Neural cell (in vitro differentiated cells): ENCODE results near the gene PRRT1. TPM values are rescaled to one million over a fixed set of nuclear protein-coding genes. Genes with fewer than 3 reads are reported as not detected.

ENCODE experiments used
- H2AFZ ChIP-seq: fragments of 200-600, 300-800 bp; sonication (generic), shearing (Covaris generic); 2 replicates; pipeline ENCODE4 v1.6.0; 2014; ENCODE audit warnings: low read depth, mild to moderate bottlenecking, antibody characterized with exemption, low read length, moderate library complexity
- H3F3A ChIP-seq: fragments of 200-600 bp; shearing (Covaris generic); 2 replicates; pipeline ENCODE4 v1.6.1; 2016; ENCODE audit warnings: mild to moderate bottlenecking, moderate library complexity, mixed read lengths, antibody characterized with exemption, low read length; ENCODE audit not compliant: insufficient read depth, poor library complexity, severe bottlenecking
- H3K27ac ChIP-seq: fragments of 200-600, 300-800 bp; sonication (generic), shearing (Covaris generic); 2 replicates; pipeline ENCODE4 v1.5.1; 2014; ENCODE audit warnings: mild to moderate bottlenecking, low read length, moderate library complexity
- H3K27me3 ChIP-seq: fragments of 300-800, 200-600 bp; sonication (generic), shearing (Covaris generic); 2 replicates; pipeline ENCODE4 v1.6.0; 2014; ENCODE audit warnings: mild to moderate bottlenecking, low read depth, low read length, moderate library complexity; ENCODE audit not compliant: insufficient read depth
- H3K36me3 ChIP-seq: fragments of 300-800, 200-600 bp; sonication (generic), shearing (Covaris generic); 2 replicates; pipeline ENCODE4 v1.5.1; 2014; ENCODE audit warnings: mild to moderate bottlenecking, antibody characterized with exemption, low read length, moderate library complexity; ENCODE audit not compliant: insufficient read depth
- H3K4me2 ChIP-seq: fragments of 300-800, 200-600 bp; sonication (generic), shearing (Covaris generic); 2 replicates; pipeline ENCODE4 v1.6.0; 2014; ENCODE audit warnings: mild to moderate bottlenecking, low read length
- H3K4me3 ChIP-seq: fragments of 300-800, 200-600 bp; sonication (generic), shearing (Covaris generic); 2 replicates; pipeline ENCODE4 v1.5.1; 2014; ENCODE audit warnings: mild to moderate bottlenecking, low read length, moderate library complexity
- H3K79me2 ChIP-seq: fragments of 200-600 bp; shearing (Covaris generic); replicated peaks from 2 replicates; pipeline ENCODE4 v1.6.0; 2014; ENCODE audit warnings: mild to moderate bottlenecking, low read length, moderate library complexity; ENCODE audit not compliant: insufficient read depth
- H3K9ac ChIP-seq: fragments of 300-800, 200-600 bp; sonication (generic), shearing (Covaris generic); 2 replicates; pipeline ENCODE4 v1.6.1; 2016; ENCODE audit warnings: mild to moderate bottlenecking, low read length, mixed read lengths
- H3K9me2 ChIP-seq: fragments of 200-600 bp; shearing (Covaris generic); 2 replicates; pipeline ENCODE4 v1.6.1; 2016; ENCODE audit warnings: mild to moderate bottlenecking, low read length, mixed read lengths; ENCODE audit not compliant: insufficient read depth
- H3K9me3 ChIP-seq: fragments of 200-600, 300-800 bp; sonication (generic), shearing (Covaris generic); 2 replicates; pipeline ENCODE4 v1.6.1; 2016; ENCODE audit warnings: mild to moderate bottlenecking, mixed run types, low read length, moderate library complexity, mixed read lengths
- H4K20me1 ChIP-seq: fragments of 200-600 bp; shearing (Covaris generic); 2 replicates; pipeline ENCODE4 v1.6.1; 2016; ENCODE audit warnings: mild to moderate bottlenecking, mixed run types; ENCODE audit not compliant: insufficient read depth
- EP300 ChIP-seq: fragments of 450-650 bp; conservative IDR thresholded peaks from 2 replicates; pipeline ENCODE4 v1.6.1; 2014; ENCODE audit warnings: antibody characterized with exemption, mild to moderate bottlenecking, moderate library complexity; ENCODE audit not compliant: poor library complexity, severe bottlenecking
- EZH2 ChIP-seq: fragments of 200-600, 300-800 bp; shearing (Covaris generic), sonication (generic); IDR thresholded peaks from 2 replicates; pipeline ENCODE4 v1.6.1; 2014; ENCODE audit warnings: antibody characterized with exemption, low read length, borderline replicate concordance, mild to moderate bottlenecking; ENCODE audit not compliant: insufficient read depth, poor library complexity, severe bottlenecking
- MXI1 ChIP-seq: fragments of 450-650 bp; conservative IDR thresholded peaks from 2 replicates; pipeline ENCODE4 v1.6.1; 2014; ENCODE audit warnings: antibody characterized with exemption, mild to moderate bottlenecking; ENCODE audit not compliant: poor library complexity, severe bottlenecking
- REST ChIP-seq: IDR thresholded peaks from 2 replicates; pipeline ENCODE4 v1.6.1; 2012; ENCODE audit warnings: borderline replicate concordance
- TAF1 ChIP-seq: IDR thresholded peaks from 2 replicates; pipeline ENCODE4 v1.6.1; 2012; ENCODE audit warnings: low read depth
- polyA plus RNA-seq: library from polyadenylated mRNA; depleted of rRNA; stranded (reverse); fragments of >200 nt; gene quantifications from 2 replicates; pipeline ENCODE4 v1.2.3, GENCODE V29; 2014
- TF ChIP-seq, protein P1 (sequence below): fragments of 450-650 bp; IDR thresholded peaks from 2 replicates; pipeline ENCODE4 v1.5.1; 2014; ENCODE audit warnings: antibody characterized with exemption, mild to moderate bottlenecking, moderate library complexity; ENCODE audit not compliant: poor library complexity, severe bottlenecking

The PRRT1 gene
- polyA plus RNA-seq, 1 donor from 2014 or later = 0.22 TPM

- no peak for TF ChIP-seq MXI1
Measured at GRCh38 chr6:32182555-32182981, 30.8 kb upstream of the PRRT1 start (continued).

DNA sequence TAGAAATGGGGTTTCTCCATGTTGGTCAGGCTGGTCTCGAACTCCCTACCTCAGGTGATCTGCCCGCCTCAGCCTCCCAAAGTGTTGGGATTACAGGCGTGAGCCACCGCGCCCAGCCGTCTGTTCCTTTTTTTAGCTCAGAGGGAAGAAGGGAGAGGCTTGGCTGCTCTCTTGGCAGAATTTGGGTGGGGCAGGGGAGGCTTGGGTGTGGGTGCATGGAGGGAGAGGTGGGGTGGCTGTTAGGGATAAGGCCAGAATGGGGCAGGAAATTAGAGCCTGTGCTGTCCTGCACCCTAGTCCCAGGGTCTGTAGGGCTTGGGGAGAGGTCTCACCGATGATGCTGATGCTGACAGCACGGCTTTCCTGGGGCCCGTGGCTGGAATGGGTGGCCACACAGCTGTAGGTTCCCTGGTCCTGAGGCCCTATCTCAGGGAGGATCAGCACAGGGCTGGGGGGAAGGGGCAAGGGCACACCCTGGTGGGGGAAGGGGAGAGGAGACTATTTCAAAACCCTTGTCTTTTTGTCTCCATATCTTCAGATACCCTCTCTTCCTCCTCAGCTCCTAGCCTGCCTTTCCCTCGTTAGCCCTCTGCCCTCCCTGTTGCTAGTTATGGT lies 30.3 kb upstream of the PRRT1 start:
- H3K4me3 ChIP-seq = no peak overlapping the region
- H3K36me3 ChIP-seq = no peaks in the 10 kb centered on the region
- no peak overlapping the region for H3K4me2 ChIP-seq
- no peaks in the 10 kb centered on the region for H3K9me3 ChIP-seq
- H3K27ac ChIP-seq = no peak overlapping the region
- H3K9ac ChIP-seq = no peak overlapping the region
- TF ChIP-seq EP300 (no peak), EZH2 (no peak), TAF1 (no peak), MXI1 (no peak)
- TF ChIP-seq, protein P1, sequence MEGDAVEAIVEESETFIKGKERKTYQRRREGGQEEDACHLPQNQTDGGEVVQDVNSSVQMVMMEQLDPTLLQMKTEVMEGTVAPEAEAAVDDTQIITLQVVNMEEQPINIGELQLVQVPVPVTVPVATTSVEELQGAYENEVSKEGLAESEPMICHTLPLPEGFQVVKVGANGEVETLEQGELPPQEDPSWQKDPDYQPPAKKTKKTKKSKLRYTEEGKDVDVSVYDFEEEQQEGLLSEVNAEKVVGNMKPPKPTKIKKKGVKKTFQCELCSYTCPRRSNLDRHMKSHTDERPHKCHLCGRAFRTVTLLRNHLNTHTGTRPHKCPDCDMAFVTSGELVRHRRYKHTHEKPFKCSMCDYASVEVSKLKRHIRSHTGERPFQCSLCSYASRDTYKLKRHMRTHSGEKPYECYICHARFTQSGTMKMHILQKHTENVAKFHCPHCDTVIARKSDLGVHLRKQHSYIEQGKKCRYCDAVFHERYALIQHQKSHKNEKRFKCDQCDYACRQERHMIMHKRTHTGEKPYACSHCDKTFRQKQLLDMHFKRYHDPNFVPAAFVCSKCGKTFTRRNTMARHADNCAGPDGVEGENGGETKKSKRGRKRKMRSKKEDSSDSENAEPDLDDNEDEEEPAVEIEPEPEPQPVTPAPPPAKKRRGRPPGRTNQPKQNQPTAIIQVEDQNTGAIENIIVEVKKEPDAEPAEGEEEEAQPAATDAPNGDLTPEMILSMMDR = no peak
- H3F3A ChIP-seq = peaks cover 3% of the 10 kb centered on the region
- H3K79me2 ChIP-seq = peaks cover 19% of the 10 kb centered on the region
- no peak overlapping the region for H2AFZ ChIP-seq
- no peaks in the 10 kb centered on the region for H3K27me3 ChIP-seq
- H4K20me1 ChIP-seq = no peaks in the 10 kb centered on the region
- no peaks in the 10 kb centered on the region for H3K9me2 ChIP-seq

DNA sequence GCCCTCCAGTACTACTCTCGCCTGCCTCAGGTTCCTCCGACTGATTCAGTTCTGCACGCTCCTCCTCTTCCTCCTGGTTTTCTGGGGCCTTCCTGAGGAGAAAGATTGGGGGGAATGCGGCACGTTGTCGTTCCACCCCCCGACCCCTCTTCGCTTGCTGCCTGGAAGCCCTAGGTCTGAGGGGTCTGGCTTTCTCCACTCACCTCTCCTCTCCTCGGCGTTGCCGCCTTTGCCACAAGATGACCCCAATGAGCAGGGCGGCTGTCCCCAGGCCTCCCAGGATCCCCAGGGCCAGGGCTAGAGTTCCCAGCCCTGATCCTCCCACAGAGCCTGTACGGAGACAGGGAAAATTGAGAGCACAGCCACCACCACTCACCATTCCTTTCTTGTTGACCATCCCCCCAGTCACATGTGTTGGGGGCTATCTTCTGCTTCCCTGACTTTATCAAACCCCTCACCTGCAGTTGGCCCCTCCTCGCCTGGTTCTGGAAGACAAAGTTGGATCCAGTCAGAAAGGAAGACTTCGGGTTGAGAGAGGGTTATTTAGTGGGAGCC lies 29.5 kb upstream of the PRRT1 start:
- H4K20me1 ChIP-seq = no peaks in the 10 kb centered on the region
- peaks cover 19% of the 10 kb centered on the region for H3K79me2 ChIP-seq
- TF ChIP-seq TAF1 = no peak
- H3K4me2 ChIP-seq = no peak overlapping the region
- H3K9ac ChIP-seq = no peak overlapping the region
- H3K27me3 ChIP-seq = no peaks in the 10 kb centered on the region
- H3K4me3 ChIP-seq = no peak overlapping the region
- no peaks in the 10 kb centered on the region for H3K36me3 ChIP-seq
- no peak overlapping the region for H3K27ac ChIP-seq
- H3K9me2 ChIP-seq = no peaks in the 10 kb centered on the region
- peaks cover 4% of the 10 kb centered on the region for H3F3A ChIP-seq
- no peak overlapping the region for H2AFZ ChIP-seq
- H3K9me3 ChIP-seq = no peaks in the 10 kb centered on the region

- Histone ChIP-seq H3K79me2 (peaks cover 29% of the 10 kb centered on the region), H3K4me2 (peak overlapping the region; percentile 69), H3K9ac (peak overlapping the region; percentile 99), H2AFZ (no peak overlapping the region), H3K9me2 (no peaks in the 10 kb centered on the region), H3K4me3 (peak overlapping the region; percentile 91), H4K20me1 (no peaks in the 10 kb centered on the region), H3K27me3 (no peaks in the 10 kb centered on the region), H3F3A (peaks cover 4% of the 10 kb centered on the region), H3K36me3 (no peaks in the 10 kb centered on the region), H3K9me3 (no peaks in the 10 kb centered on the region), H3K27ac (no peak overlapping the region)
- TF ChIP-seq EP300 = no peak
- TF ChIP-seq REST = no peak
Measured at GRCh38 chr6:32179766-32180405, 28.1 kb upstream of the PRRT1 start.
